Measurements from ENCODE around the gene LRRTM4. TPM values are rescaled to one million over a fixed set of nuclear protein-coding genes. Genes with fewer than 3 reads are reported as not detected.
"Not testable (repeated sequence)": the region's sequence is repeated elsewhere in the genome, so short reads cannot be mapped to it uniquely, and the experiment has no call there.

Gene LRRTM4
- polyA plus RNA-seq, 12 donors: 0.23 to 3.3 (median 0.52) TPM; not detected in 2

DNA sequence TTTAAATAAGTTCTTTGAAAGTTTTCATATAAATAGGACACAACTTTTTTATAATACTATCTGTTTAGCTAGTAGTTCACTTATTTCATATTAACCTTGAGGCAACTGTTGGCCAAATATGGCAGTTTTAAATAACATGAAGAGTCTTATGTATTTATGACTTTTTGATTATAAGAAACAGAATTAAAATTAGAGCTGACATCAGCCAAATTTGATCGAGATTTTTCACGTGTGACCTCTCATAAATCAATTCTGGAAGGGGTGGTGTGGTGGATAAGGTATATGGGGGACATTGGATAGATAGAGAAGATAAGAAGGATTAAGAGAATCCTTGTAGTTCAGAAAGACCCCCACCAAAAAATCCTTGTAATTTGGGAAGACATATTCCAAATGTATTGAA lies 776.6 kb downstream of the LRRTM4 start:
- DNase-seq: no peak

DNA sequence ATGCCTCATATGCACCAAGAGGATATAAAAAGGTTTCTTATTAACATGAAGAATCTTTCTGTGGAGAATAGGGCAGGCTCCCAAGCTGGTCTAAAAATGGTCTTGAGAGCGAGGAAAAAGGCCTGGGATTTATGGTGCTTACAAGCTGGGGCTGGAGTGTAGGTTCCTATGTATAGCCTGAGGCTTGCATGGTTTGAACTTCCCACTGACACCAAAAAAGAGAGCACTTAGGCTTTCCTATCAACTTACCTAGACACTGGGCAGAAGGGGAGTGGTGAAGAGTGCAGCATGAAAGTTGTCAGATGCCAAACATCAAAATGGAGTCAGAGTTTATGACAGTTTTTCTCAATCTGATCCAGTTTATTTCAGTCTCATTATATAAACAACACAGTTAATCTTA lies 784.6 kb downstream of the LRRTM4 start:
- no peak for DNase-seq

GRCh38 chr2:76733736-76734135 lies 788.4 kb downstream of the LRRTM4 start:
- DNase-seq: no peak

GRCh38 chr2:76731157-76731556 lies 791.0 kb downstream of the LRRTM4 start:
- DNase-seq: no peak

DNA sequence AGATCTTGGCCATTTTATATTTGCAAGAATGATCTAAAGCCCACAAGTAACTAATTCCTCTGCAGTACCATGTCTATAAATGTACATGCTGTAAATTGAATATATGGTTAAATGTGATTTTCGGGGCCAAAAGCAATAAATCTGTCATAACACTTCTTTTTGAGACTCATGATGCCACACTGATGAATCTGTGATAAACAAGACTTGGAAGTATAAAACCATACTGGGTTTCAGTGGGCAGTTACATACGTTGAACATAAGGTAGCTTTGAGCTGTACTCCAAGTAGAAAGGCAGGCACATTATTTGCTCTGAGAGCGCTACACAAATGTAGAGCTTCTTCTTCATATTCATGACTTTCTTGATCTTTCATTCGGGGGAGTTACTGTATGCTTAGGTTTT lies 792.2 kb downstream of the LRRTM4 start:
- no peak for DNase-seq

- no peak for DNase-seq
Measured at GRCh38 chr2:76721226-76721625, 801.0 kb downstream of the LRRTM4 start.

- DNase-seq: no peak
Measured at GRCh38 chr2:76713312-76713711, 808.9 kb downstream of the LRRTM4 start.

GRCh38 chr2:76711490-76711889 lies 810.7 kb downstream of the LRRTM4 start:
- no peak for DNase-seq

DNA sequence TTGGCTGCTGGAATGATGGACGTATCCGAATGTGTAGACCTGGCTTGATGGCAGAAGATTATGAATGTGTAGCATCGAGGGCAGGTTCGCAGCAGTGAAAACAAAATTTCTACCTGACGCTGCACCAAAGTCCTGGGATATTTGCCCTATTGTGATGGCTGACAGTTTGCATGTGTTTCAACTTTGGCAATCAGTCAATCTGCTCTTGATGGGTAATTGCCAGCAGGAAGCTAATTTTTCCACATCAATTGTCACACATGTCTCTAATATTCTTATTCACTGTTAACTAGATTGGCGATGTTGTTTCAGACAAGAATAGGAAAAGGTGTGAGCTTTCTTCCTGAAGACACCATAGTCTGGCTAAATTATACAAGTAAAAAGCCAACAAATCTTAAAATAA lies 821.3 kb downstream of the LRRTM4 start:
- DNase-seq: no peak

- DNase-seq: not testable (repeated sequence)
Measured at GRCh38 chr2:76697998-76698713, 824.0 kb downstream of the LRRTM4 start.

All from muscle of arm (tissue), 12 donors.